Measurements from ENCODE around the gene TCF23.

DNA sequence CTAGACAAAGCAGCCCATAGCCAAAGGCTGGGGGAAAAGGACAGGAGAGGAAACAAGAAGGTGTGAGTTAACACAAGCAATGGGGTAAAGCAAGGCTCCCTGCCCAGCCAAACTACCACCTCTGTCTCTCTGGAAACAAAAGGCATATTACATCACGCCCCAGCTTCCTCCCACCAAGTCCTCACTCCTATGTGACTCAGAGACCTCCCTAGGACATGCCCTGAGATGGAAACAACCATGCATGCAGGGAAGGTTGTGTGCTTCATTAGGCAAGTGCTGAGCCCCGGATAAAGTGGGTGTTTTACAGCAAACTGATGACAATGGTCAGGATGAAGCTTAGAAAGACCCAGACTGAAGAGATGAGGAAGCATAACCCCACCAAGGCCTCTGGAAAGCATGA lies 54.0 kb downstream of the TCF23 start:
- TF ChIP-seq, protein P1, sequence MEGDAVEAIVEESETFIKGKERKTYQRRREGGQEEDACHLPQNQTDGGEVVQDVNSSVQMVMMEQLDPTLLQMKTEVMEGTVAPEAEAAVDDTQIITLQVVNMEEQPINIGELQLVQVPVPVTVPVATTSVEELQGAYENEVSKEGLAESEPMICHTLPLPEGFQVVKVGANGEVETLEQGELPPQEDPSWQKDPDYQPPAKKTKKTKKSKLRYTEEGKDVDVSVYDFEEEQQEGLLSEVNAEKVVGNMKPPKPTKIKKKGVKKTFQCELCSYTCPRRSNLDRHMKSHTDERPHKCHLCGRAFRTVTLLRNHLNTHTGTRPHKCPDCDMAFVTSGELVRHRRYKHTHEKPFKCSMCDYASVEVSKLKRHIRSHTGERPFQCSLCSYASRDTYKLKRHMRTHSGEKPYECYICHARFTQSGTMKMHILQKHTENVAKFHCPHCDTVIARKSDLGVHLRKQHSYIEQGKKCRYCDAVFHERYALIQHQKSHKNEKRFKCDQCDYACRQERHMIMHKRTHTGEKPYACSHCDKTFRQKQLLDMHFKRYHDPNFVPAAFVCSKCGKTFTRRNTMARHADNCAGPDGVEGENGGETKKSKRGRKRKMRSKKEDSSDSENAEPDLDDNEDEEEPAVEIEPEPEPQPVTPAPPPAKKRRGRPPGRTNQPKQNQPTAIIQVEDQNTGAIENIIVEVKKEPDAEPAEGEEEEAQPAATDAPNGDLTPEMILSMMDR (IDR thresholded peaks at IDR 0.05), result no peak
- TF ChIP-seq POLR2A (IDR thresholded peaks at IDR 0.05), result no peak

Data from lower leg skin (tissue), 3 donors.